HG03469 (cell line): ENCODE results near the gene SAP30.

Experiments
- ATAC-seq: cut with Tn5 transposase; IDR thresholded peaks from one replicate; pipeline ENCODE4 v1.9.1; 2021; ENCODE audit warnings: mild to moderate bottlenecking, moderate library complexity, moderate number of reproducible peaks; ENCODE audit not compliant: unreplicated experiment

Gene SAP30

GRCh38 chr4:173414456-173414855 lies 43.7 kb downstream of the SAP30 start:
- ATAC-seq = no peak

- no peak for ATAC-seq
Measured at GRCh38 chr4:173415092-173415491, 44.3 kb downstream of the SAP30 start.

- ATAC-seq = no peak
Measured at GRCh38 chr4:173415885-173416653, 45.3 kb downstream of the SAP30 start.

- no peak for ATAC-seq
Measured at GRCh38 chr4:173417833-173418232, 47.1 kb downstream of the SAP30 start.

GRCh38 chr4:173418639-173419038 lies 47.9 kb downstream of the SAP30 start:
- no peak for ATAC-seq

- ATAC-seq = peak; percentile 51
Measured at GRCh38 chr4:173420324-173420752, 49.6 kb downstream of the SAP30 start.

GRCh38 chr4:173420801-173421200 lies 50.0 kb downstream of the SAP30 start:
- ATAC-seq = no peak

GRCh38 chr4:173424899-173425805 lies 54.4 kb downstream of the SAP30 start:
- ATAC-seq = no peak

GRCh38 chr4:173426064-173426463 lies 55.3 kb downstream of the SAP30 start:
- no peak for ATAC-seq
